ENCODE results near the gene CENPP. TPM values are rescaled to one million over a fixed set of nuclear protein-coding genes. Genes with fewer than 3 reads are reported as not detected.

The CENPP gene
- total RNA-seq, 2 donors from 2014 or later: 22.3 to 26.4 TPM

DNA sequence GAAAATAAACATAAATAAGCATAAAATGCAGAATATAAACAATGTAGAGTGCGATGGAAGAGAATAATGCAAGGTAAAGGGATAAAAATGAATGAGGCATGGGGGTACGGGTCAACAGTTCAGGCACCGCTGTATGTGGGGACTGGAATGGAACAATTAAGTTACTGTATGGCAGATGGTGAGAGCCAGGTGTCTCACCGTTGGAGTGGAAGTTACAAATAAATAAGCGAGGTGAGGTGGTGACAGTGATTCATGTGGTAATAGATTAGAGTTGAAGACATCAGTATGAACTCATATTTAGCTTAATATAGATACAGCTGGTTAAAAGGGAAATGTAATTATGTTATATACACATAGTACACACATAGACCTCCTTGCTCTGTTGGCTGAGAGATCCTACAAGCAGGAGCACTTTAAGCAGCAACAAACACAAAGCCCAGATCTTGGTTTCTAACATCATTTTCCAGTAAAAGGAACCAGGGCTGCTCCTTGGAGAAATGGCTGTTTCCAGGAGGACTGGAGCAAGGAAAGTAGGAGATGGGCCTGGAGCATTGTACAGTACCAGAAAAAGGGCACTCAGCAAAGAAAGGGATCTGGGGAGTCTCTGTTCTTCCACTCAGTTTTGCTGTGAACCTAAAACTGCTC lies 100.9 kb downstream of the CENPP start:
- peaks cover 0 to 6% of the 10 kb centered on the region in 2 donors for H3K36me3 Mint-ChIP-seq
- H3K27ac Mint-ChIP-seq: no peak overlapping the region
- no peaks in the 10 kb centered on the region for H3K9me3 Mint-ChIP-seq
- ATAC-seq (no peak), DNase-seq (ENCODE audit: low spot score in 2 of 2) (no peak)

DNA sequence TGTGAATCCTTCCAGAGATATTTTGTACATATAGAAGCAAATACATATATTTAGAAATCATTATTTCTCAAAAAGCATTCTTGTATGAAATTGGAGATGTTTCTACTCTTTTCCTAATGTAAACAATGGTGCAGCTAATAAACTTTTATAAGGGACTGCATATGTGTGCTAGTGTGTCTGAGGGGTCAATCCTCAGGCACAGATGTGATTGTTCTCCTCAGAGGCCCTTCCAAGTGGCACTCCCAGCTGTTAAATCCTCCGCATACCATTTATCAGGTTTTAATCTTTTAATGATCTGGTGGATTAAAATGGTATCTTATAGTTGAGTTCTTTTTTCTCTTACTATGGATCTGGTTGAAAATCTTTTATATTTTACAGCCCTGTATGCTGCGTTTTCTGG lies 104.1 kb downstream of the CENPP start:
- no peaks in the 10 kb centered on the region for H3K9me3 Mint-ChIP-seq
- ATAC-seq (no peak), DNase-seq (ENCODE audit: low spot score in 2 of 2) (no peak)
- no peak overlapping the region for H3K27ac Mint-ChIP-seq
- H3K36me3 Mint-ChIP-seq: peaks cover 0 to 6% of the 10 kb centered on the region in 2 donors

DNA sequence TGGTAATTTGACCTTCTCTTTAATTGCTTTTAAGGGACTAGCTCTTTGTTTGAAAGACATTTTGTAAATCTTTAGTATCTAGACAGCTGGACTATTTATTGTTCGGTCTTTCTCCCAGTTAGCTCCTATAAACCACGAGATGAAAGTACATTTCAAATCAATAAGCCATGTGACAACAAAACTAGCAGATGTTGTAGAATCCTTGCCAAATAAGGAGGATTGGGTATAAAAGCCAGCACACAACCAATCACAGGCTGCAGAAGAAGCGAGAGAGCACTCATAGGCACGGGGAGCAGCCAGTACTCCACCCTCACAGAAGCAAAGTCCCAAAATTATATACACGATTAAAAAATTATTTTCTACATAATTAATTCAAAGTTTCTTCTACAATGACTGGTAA lies 106.6 kb downstream of the CENPP start:
- no peak overlapping the region for H3K27ac Mint-ChIP-seq
- H3K36me3 Mint-ChIP-seq: peaks cover 0 to 6% of the 10 kb centered on the region in 2 donors
- ATAC-seq: no peak
- no peaks in the 10 kb centered on the region for H3K9me3 Mint-ChIP-seq
- DNase-seq (ENCODE audit: low spot score in 2 of 2): no peak

DNA sequence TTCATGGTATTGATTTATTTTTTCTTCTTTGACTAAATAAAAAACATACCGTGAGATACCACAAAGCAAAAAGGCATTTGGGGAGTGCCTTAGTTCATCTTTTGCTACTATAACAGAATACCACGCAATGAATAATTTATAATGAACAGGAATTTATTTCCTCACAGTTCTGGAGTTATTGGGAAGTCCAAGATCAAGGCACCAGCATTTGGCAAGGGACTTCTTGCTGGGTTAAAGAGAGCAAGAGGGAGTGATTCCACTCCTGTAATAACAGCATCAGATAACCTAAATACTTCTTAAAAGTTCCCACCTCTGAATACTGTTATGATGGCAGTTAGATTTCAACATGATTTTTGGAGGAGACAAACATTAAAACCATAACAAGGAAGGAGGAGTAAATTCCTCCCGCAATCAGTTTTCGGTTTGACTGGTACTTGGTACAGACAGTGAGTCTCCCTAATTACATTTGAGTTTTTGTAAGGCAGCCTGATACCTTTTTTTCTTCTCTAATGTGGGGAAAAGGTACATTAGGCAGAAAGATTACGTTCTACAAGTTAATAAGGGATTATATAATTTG lies 107.3 kb downstream of the CENPP start:
- DNase-seq (ENCODE audit: low spot score in 2 of 2) (no peak), ATAC-seq (no peak)
- H3K9me3 Mint-ChIP-seq: no peaks in the 10 kb centered on the region
- H3K27ac Mint-ChIP-seq: no peak overlapping the region
- H3K36me3 Mint-ChIP-seq: peaks cover 0 to 6% of the 10 kb centered on the region in 2 donors

DNA sequence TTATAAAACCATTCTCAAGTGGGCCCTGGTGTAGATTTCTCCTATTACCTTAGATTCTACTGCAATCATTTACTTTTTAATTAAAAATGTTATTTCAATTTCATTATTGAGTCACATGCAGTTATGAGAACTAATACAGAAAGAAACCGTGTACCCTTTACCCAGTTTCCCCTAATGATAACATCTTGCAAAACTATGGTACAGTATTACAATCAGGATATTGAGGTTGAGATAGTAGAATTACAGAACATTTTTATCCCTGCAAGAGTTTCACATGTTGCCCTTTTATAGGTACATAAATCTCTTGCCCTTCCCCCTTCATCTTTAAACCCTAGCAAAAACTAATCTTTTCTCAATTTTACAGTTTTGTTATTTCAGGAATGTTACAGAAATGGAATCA lies 109.5 kb downstream of the CENPP start:
- Mint-ChIP-seq H3K36me3 (peaks cover 0 to 6% of the 10 kb centered on the region in 2 donors), H3K9me3 (no peaks in the 10 kb centered on the region), H3K27ac (no peak overlapping the region)
- no peak for DNase-seq (ENCODE audit: low spot score in 2 of 2)
- no peak for ATAC-seq

DNA sequence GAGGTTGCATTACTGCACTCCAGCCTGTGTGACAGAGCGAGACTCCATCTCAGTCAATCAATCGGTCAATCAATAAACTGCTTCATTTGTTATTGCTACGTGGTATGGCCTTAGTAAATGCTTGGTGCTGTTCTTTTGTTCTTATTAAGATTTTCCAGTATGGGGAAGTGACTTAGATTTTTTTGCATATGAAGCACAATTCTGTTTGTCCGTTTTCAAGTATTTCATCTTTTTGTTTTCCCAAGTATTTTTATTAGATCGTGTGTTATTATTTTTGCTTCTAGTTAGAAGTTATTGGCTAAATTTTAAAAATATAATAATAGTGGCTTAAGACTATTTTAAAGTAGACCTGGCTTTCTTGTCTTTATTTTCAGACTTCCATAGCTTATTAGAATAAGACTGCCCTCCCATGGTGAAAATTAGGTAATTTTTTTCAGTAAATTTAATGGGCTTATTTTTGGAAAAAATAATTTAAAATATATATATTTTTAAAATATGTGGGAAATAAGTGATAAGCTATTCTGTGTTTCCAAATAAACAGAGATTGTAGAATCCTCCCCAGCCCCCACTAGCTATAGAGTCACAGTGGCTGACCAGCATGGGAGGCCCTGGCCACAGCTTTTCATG lies 113.3 kb downstream of the CENPP start:
- no peak overlapping the region for H3K27ac Mint-ChIP-seq
- DNase-seq (ENCODE audit: low spot score in 2 of 2) (no peak), ATAC-seq (no peak)
- no peaks in the 10 kb centered on the region for H3K36me3 Mint-ChIP-seq
- H3K9me3 Mint-ChIP-seq: no peaks in the 10 kb centered on the region

DNA sequence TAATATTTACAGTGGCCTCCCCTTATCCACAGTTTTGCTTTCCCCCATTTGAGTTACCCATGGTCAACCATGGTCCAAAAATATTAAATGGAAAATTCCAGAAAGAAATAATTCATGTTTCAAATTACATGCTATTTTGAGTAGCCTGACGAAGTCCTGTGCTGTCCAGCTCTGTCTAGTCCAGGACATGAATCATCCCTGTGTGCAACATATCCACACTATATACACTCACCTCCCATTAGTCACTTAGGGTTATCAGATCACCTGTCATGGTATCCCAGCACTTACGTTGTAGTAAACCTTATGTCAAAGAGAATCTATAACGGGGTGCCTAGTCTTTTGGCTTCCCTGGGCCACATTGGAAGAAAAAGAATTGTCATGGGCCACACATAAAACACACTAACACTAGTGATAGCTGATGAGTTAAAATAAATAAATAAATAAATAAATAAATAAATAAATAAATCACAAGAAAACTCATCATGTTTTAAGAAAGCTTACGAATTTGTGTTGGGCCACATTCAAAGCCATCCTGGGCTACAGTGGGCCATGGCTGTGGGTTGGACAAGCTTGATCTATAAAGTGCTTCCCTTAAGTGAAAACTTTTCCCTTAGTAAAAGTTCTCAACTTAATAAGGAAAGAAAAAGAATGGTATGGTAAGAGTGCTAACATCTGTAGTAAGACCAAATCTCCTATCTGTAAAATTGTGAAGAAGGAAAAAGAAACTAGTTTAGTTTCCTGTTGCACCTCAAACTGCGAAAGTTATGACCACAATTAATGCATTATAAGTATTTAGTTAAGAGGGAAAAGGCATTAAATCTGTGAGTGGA lies 114.4 kb downstream of the CENPP start:
- Mint-ChIP-seq H3K9me3 (no peaks in the 10 kb centered on the region), H3K36me3 (no peaks in the 10 kb centered on the region), H3K27ac (no peak overlapping the region)
- no peak for DNase-seq (ENCODE audit: low spot score in 2 of 2)
- no peak for ATAC-seq

DNA sequence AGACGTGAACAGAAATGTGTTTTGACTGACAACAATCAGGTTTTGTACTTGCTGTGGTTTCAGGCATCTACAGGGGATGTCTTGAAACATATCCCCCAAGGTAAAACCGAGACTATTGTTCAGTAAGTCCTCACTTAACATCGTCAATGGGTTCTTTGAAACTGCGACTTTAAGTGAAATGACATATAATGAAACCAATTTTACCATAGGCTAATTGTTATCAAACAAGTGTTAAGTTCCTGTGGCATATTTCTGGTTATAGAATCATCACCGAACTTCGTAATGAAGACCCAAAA lies 114.9 kb downstream of the CENPP start:
- H3K36me3 Mint-ChIP-seq: no peaks in the 10 kb centered on the region
- no peaks in the 10 kb centered on the region for H3K9me3 Mint-ChIP-seq
- ATAC-seq (peak in 1 of 2 donors; percentile 93), DNase-seq (ENCODE audit: low spot score in 2 of 2) (no peak)
- no peak overlapping the region for H3K27ac Mint-ChIP-seq

DNA sequence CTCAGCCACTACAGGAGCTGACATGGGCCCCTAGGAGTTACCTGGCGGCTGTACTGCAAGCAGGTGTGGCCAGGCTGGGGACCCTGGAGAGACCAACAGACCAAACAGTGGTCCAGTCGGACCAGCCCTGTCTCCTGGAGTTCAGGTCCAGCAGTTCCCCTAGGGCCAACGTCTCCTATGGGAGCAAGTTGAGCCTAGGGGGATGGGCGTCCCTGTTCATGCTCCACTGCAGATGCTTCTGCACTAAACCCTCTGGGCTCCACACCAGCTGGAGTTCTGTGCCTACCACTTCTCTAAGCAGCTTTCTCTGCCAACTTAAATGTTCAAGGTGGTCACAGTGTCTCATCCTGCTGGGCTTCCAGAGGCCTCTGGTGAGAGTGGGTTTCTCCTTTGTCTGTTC lies 119.1 kb downstream of the CENPP start:
- no peak for DNase-seq (ENCODE audit: low spot score in 2 of 2)
- no peak for ATAC-seq
- Mint-ChIP-seq H3K9me3 (no peaks in the 10 kb centered on the region), H3K27ac (no peak overlapping the region), H3K36me3 (no peaks in the 10 kb centered on the region)

DNA sequence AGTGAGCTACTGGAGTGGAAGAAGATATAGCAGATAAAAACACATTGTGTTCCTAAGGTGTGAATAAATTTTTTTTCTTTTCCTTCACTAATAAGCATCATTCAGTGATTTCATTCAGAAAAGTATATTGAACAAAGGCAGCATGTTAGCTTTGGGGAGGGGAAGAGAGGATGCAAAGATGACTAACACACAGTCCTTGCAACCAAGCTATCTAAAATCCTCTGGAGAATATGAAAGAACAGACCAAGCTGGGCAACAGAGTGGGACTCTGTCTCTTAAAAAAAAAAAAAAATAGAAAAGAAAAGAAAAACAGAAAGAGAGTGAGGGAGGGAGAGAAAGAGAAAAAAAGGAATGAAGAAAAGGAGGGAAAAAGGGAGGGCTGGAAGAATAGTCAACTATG lies 120.8 kb downstream of the CENPP start:
- Mint-ChIP-seq H3K9me3 (no peaks in the 10 kb centered on the region), H3K27ac (no peak overlapping the region), H3K36me3 (no peaks in the 10 kb centered on the region)
- no peak for DNase-seq (ENCODE audit: low spot score in 2 of 2)
- no peak for ATAC-seq

DNA sequence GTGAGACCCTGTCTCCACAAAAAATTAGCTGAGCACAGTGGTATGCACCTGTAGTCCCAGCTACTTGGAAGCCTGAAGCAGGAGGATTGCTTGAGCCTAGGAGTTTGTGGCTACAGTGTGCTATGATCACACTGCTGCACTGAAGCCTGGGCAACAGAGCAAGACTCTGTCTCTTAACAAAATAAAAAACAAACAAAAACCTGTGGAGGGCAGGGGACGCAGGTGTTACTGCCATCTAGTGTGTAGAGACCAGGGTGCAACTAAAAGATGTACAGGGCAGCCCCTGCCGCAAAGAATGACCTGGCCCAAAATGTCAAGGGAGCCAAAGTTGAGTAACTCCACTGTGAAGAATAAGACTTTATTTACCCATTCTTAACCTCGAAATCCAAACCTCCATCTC lies 129.5 kb downstream of the CENPP start:
- DNase-seq (ENCODE audit: low spot score in 2 of 2): no peak
- no peaks in the 10 kb centered on the region for H3K9me3 Mint-ChIP-seq
- H3K36me3 Mint-ChIP-seq: no peaks in the 10 kb centered on the region
- no peak overlapping the region for H3K27ac Mint-ChIP-seq
- no peak for ATAC-seq

DNA sequence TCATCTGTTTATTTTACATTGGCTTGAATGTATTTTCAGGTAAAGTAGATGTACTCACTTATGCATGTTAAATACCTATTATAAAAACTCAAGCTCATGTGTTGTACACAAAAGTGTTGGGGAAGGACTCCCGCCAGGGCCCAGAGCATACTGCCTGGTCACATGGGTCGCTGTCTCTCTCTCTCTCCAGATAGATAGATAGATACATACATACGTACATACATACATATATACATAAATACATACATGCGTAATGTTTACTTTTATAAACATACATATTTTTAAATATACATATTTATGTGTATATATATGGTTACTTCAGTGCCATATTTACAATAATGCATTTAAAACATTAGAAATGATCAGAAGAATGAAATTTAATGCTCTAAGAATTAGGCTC lies 131.8 kb downstream of the CENPP start:
- DNase-seq (ENCODE audit: low spot score in 2 of 2) (no peak), ATAC-seq (no peak)
- Mint-ChIP-seq H3K9me3 (no peaks in the 10 kb centered on the region), H3K27ac (no peak overlapping the region), H3K36me3 (no peaks in the 10 kb centered on the region)

DNA sequence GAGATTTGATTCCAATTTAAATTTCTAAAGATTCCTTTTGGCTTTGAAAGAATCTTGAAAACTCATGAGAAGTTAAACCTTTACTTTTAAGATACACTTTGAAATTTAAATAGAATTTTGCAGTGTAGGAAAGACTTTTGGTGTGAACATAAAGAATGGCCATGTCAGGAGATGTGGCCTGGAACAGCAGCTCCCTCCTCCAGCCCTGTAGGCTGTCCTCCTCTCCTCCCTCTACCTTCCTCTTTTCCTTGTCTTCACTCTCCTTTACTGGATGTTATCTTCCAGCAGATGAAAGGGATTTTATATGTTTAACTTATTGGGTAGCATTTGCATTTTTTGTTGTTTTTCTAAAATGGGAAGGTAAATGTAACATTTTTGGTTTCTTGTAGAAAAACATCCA lies 137.6 kb downstream of the CENPP start:
- Mint-ChIP-seq H3K27ac (no peak overlapping the region), H3K9me3 (no peaks in the 10 kb centered on the region), H3K36me3 (no peaks in the 10 kb centered on the region)
- DNase-seq (ENCODE audit: low spot score in 2 of 2): no peak
- ATAC-seq: no peak

DNA sequence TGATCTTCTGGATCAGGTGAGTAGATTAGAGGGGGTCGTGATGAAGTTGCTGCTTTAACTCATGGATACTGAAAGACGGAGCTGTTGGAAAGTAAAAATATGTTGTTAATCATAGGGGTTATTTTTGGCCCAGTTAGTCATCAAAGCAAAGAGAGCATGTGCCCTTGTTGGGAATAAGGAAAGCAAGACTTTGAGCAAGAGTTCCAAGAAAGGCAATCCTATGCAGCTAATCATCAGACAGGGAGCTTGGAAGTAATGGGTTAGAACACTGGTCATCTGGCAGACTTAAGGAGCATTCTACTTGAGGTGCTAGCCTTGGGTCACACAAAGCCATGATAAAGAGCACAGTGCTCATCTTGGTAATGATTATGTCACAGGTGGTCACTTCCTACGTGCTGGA lies 138.2 kb downstream of the CENPP start:
- Mint-ChIP-seq H3K9me3 (no peaks in the 10 kb centered on the region), H3K36me3 (no peaks in the 10 kb centered on the region), H3K27ac (no peak overlapping the region)
- DNase-seq (ENCODE audit: low spot score in 2 of 2) (no peak), ATAC-seq (no peak)

DNA sequence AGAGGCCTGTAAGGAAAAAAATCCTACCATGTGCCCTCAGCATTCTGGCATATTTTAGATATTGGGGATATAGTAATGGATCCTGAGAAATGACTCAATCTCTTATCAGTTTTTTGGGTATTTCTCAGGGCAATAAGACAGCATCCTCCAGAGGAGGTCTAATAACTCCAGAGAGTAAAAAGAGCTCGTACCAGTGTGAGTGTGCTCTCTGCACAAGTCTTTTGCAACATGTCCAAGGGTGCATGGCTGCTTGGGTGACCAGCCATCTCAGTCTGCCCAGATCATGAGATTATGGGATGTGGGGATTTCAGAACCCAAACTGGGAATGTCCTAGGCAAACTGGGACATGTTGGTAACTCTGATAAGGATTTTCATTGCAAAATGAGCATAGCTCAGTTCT lies 141.3 kb downstream of the CENPP start:
- DNase-seq (ENCODE audit: low spot score in 2 of 2): no peak
- no peak for ATAC-seq
- H3K36me3 Mint-ChIP-seq: no peaks in the 10 kb centered on the region
- no peak overlapping the region for H3K27ac Mint-ChIP-seq
- H3K9me3 Mint-ChIP-seq: no peaks in the 10 kb centered on the region

DNA sequence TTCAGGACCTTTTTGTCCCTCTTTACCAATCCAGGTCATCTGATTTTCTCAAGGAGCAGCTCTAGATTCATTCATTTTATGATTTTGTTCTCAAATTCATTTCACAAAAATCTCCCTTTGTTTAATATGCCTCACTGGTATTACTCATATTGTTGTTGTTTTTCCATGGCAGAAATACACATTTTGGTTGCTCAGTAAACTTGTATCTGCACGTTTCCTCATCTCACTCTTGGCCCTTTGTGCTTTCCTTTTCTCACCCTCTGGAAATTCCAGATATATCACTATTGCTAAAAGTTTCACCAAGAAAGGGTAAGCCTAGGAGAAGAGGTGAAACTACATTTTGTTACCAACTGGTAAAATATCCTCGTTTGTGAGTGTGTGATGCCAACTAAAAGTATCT lies 141.8 kb downstream of the CENPP start:
- Mint-ChIP-seq H3K27ac (no peak overlapping the region), H3K36me3 (no peaks in the 10 kb centered on the region), H3K9me3 (no peaks in the 10 kb centered on the region)
- ATAC-seq: no peak
- no peak for DNase-seq (ENCODE audit: low spot score in 2 of 2)

DNA sequence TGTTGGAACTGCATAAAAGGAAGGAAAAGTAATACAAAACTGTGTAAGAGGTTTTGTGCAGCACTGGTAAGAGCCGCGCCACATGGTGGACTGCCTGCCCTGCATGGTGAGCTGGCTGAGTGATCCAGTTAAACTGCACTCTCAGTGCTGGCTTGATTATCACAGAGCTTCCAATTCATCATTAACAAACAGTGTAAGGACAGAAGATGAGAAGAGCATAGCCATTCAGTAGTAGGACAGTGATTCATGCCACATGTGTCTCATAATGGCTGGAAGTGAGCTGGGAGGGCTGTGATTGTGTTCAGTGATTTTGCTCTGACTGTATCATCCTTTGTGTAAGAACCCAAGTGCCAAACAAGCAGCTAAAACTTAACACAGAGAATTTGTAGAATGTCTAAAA lies 142.5 kb downstream of the CENPP start:
- Mint-ChIP-seq H3K9me3 (no peaks in the 10 kb centered on the region), H3K27ac (no peak overlapping the region), H3K36me3 (no peaks in the 10 kb centered on the region)
- no peak for DNase-seq (ENCODE audit: low spot score in 2 of 2)
- ATAC-seq: no peak

DNA sequence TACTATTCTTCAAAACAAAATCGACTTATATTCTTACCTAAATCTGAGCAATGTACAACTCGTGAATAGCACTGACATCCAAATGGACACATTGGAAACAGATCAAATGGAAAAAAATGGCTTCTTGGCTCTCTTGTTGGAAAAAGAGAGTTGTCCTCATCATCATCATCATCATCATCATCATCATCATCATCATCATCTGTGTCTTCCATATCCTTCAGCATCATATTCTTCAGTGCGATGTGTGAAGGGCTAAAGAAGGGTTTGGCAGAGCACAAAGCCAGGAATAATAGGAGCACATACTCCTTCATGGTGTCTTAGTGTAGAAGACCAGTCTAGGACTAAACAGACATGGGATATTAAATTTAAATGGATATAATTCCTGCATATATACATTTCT lies 148.8 kb downstream of the CENPP start:
- no peak overlapping the region for H3K27ac Mint-ChIP-seq

More for the DNA sequence above, 148.8 kb downstream of the CENPP start:
- Mint-ChIP-seq H3K36me3 (no peaks in the 10 kb centered on the region), H3K9me3 (no peaks in the 10 kb centered on the region)
- ATAC-seq: no peak
- DNase-seq (ENCODE audit: low spot score in 2 of 2): no peak
